Chondrocyte (in vitro differentiated cells): Measurements from ENCODE around the gene TGFBR1. TPM values are rescaled to one million over a fixed set of nuclear protein-coding genes. Genes with fewer than 3 reads are reported as not detected.

Source experiments
- DNase-seq: peaks from one replicate; pipeline ENCODE4 v3.0.0; 2021; ENCODE audit warnings: mixed read lengths, low spot score
- H3K27ac Mint-ChIP-seq: one replicate; pipeline ENCODE4 v1.8.0; 2021; ENCODE audit warnings: mild to moderate bottlenecking, moderate library complexity, mixed read lengths; ENCODE audit not compliant: unreplicated experiment
- H3K27me3 Mint-ChIP-seq: 2 replicates; pipeline ENCODE4 v1.8.0; 2021; ENCODE audit warnings: low read depth, mixed read lengths
- H3K36me3 Mint-ChIP-seq: 2 replicates; pipeline ENCODE4 v1.8.0; 2021; ENCODE audit warnings: low read depth, mixed read lengths
- H3K4me1 Mint-ChIP-seq: 2 replicates; pipeline ENCODE4 v1.8.0; 2021; ENCODE audit warnings: low read depth, mild to moderate bottlenecking, mixed read lengths
- H3K4me3 Mint-ChIP-seq: one replicate; pipeline ENCODE4 v1.8.0; 2021; ENCODE audit warnings: mild to moderate bottlenecking, moderate library complexity, mixed read lengths; ENCODE audit not compliant: unreplicated experiment
- H3K9me3 Mint-ChIP-seq: 2 replicates; pipeline ENCODE4 v1.8.0; 2021; ENCODE audit warnings: low read depth, mixed read lengths
- CTCF ChIP-seq: fragments of 200-600 bp; sonication (generic); IDR thresholded peaks from 2 replicates; pipeline ENCODE4 v1.5.0; 2021; ENCODE audit warnings: antibody characterized with exemption, mild to moderate bottlenecking, moderate library complexity
- total RNA-seq: library from RNA; stranded (reverse); gene quantifications from 3 replicates; pipeline ENCODE4 v1.2.1, GENCODE V29; 2021

Gene TGFBR1
- total RNA-seq, 1 donor from 2014 or later = 109 TPM

GRCh38 chr9:99183616-99184015 lies 78.7 kb downstream of the TGFBR1 start:
- no peaks in the 10 kb centered on the region for H3K9me3 Mint-ChIP-seq
- peaks cover 5% of the 10 kb centered on the region for H3K27me3 Mint-ChIP-seq
- H3K27ac Mint-ChIP-seq = no peak overlapping the region
- H3K4me1 Mint-ChIP-seq = peaks cover 6% of the 10 kb centered on the region
- no peaks in the 10 kb centered on the region for H3K36me3 Mint-ChIP-seq
- H3K4me3 Mint-ChIP-seq = no peak overlapping the region
- TF ChIP-seq CTCF = no peak
- no peak for DNase-seq

- Mint-ChIP-seq H3K9me3 (no peaks in the 10 kb centered on the region), H3K4me1 (peaks cover 6% of the 10 kb centered on the region), H3K27ac (no peak overlapping the region), H3K27me3 (peaks cover 5% of the 10 kb centered on the region), H3K36me3 (no peaks in the 10 kb centered on the region), H3K4me3 (no peak overlapping the region)
- no peak for DNase-seq
- TF ChIP-seq CTCF = no peak
Measured at GRCh38 chr9:99184110-99184474, 79.2 kb downstream of the TGFBR1 start.

GRCh38 chr9:99184475-99185347 lies 79.8 kb downstream of the TGFBR1 start:
- DNase-seq = no peak
- Mint-ChIP-seq H3K36me3 (no peaks in the 10 kb centered on the region), H3K9me3 (no peaks in the 10 kb centered on the region), H3K4me1 (peaks cover 6% of the 10 kb centered on the region), H3K27ac (no peak overlapping the region), H3K27me3 (peaks cover 10% of the 10 kb centered on the region), H3K4me3 (peak overlapping the region; percentile 48)
- TF ChIP-seq CTCF = peak; percentile 99

GRCh38 chr9:99185348-99185632 lies 80.4 kb downstream of the TGFBR1 start:
- H3K9me3 Mint-ChIP-seq = no peaks in the 10 kb centered on the region
- no peak overlapping the region for H3K27ac Mint-ChIP-seq
- no peak for TF ChIP-seq CTCF
- no peak for DNase-seq
- no peaks in the 10 kb centered on the region for H3K36me3 Mint-ChIP-seq
- H3K4me1 Mint-ChIP-seq = peaks cover 6% of the 10 kb centered on the region
- peaks cover 10% of the 10 kb centered on the region for H3K27me3 Mint-ChIP-seq
- H3K4me3 Mint-ChIP-seq = no peak overlapping the region

- H3K4me3 Mint-ChIP-seq = no peak overlapping the region
- DNase-seq = no peak
Measured at GRCh38 chr9:99185934-99186333, 81.0 kb downstream of the TGFBR1 start.

More at GRCh38 chr9:99185934-99186333, 81.0 kb downstream of the TGFBR1 start:
- Mint-ChIP-seq H3K4me1 (peaks cover 6% of the 10 kb centered on the region), H3K27ac (no peak overlapping the region), H3K27me3 (peaks cover 10% of the 10 kb centered on the region), H3K9me3 (no peaks in the 10 kb centered on the region), H3K36me3 (no peaks in the 10 kb centered on the region)
- no peak for TF ChIP-seq CTCF
